Stimulated activated CD4-positive, alpha-beta T cell treated with anti-CD3 and anti-CD28 coated beads, Interleukin-15, amount 100 ng/mL, for 24 hours (primary cell): ENCODE data around the gene ZNF264.
A peak's percentile ranks its signal among the peaks of the same experiment; 100 is the strongest.
"Not testable (repeated sequence)": the region's sequence is repeated elsewhere in the genome, so short reads cannot be mapped to it uniquely, and the experiment has no call there.

Experiments
- DNase-seq: peaks from one replicate; pipeline ENCODE4 v3.0.0-alpha.2; 2020

The ZNF264 gene

GRCh38 chr19:57191141-57192076 is at the start of gene ZNF264:
TSS of gene ZNF264 (plus strand) at chr19:57191500. CDS start at chr19:57191914, 414 bp downstream.
- DNase-seq, result peak; percentile 93

- DNase-seq, result no peak
Measured at GRCh38 chr19:57141699-57142098, 49.6 kb upstream of the ZNF264 start.

GRCh38 chr19:57152921-57153320 is 38.4 kb upstream of the ZNF264 start:
- DNase-seq, result no peak

- no peak for DNase-seq
Measured at GRCh38 chr19:57161985-57162539, 29.2 kb upstream of the ZNF264 start.

GRCh38 chr19:57165846-57166245 is 25.5 kb upstream of the ZNF264 start:
- DNase-seq, result no peak

- no peak for DNase-seq
Measured at GRCh38 chr19:57167385-57167784, 23.9 kb upstream of the ZNF264 start, which contains the start of gene DUXA. TSS of gene DUXA (minus strand) at chr19:57167485. CDS start at chr19:57167443, 42 bp downstream.

- peak; percentile 23 for DNase-seq
Measured at GRCh38 chr19:57171551-57172081, 19.7 kb upstream of the ZNF264 start.

- no peak for DNase-seq
Measured at GRCh38 chr19:57190301-57190700, 999 bp upstream of the ZNF264 start.

- no peak for DNase-seq
Measured at GRCh38 chr19:57192077-57192420, 749 bp downstream of the ZNF264 start.

- DNase-seq, result no peak
Measured at GRCh38 chr19:57192993-57193392, 1.7 kb downstream of the ZNF264 start.

- DNase-seq, result not testable (repeated sequence)
Measured at GRCh38 chr19:57197874-57198273, 6.6 kb downstream of the ZNF264 start.

- no peak for DNase-seq
Measured at GRCh38 chr19:57202160-57202559, 10.9 kb downstream of the ZNF264 start.

GRCh38 chr19:57210381-57210780 is 19.1 kb downstream of the ZNF264 start:
- DNase-seq, result no peak

GRCh38 chr19:57212109-57212508 is 20.8 kb downstream of the ZNF264 start:
- no peak for DNase-seq

GRCh38 chr19:57227502-57227901 is 36.2 kb downstream of the ZNF264 start:
- no peak for DNase-seq

GRCh38 chr19:57231686-57232085 is 40.4 kb downstream of the ZNF264 start:
- no peak for DNase-seq

GRCh38 chr19:57233207-57233606 is 41.9 kb downstream of the ZNF264 start:
- no peak for DNase-seq

GRCh38 chr19:57239982-57240310 is 48.6 kb downstream of the ZNF264 start:
- no peak for DNase-seq

GRCh38 chr19:57240311-57241090 is 49.2 kb downstream of the ZNF264 start, which contains the start of gene ZNF805:
TSS of gene ZNF805 (plus strand) at chr19:57240632. CDS start at chr19:57240892, 260 bp downstream.
- peak; percentile 95 for DNase-seq

GRCh38 chr19:57241176-57241575 is 49.9 kb downstream of the ZNF264 start:
- no peak for DNase-seq

- no peak for DNase-seq
Measured at GRCh38 chr19:57242821-57243220, 51.5 kb downstream of the ZNF264 start.

- DNase-seq, result no peak
Measured at GRCh38 chr19:57244513-57244912, 53.2 kb downstream of the ZNF264 start.

GRCh38 chr19:57245066-57245465 is 53.8 kb downstream of the ZNF264 start:
- no peak for DNase-seq
